GM21786 (cell line): ENCODE measurements around the gene NATD1.
"Not testable (repeated sequence)": the region's sequence is repeated elsewhere in the genome, so short reads cannot be mapped to it uniquely, and the experiment has no call there.

Experiments
- ATAC-seq: cut with Tn5 transposase; IDR thresholded peaks from one replicate; pipeline ENCODE4 v1.9.1; 2021; ENCODE audit not compliant: unreplicated experiment

The NATD1 gene

GRCh38 chr17:21194703-21195102 lies 58.5 kb downstream of the NATD1 start:
- no peak for ATAC-seq

- no peak for ATAC-seq
These were observed 59.0 kb downstream of the NATD1 start for GRCh38 chr17:21194226-21194625.

GRCh38 chr17:21193031-21193430 lies 60.2 kb downstream of the NATD1 start:
- no peak for ATAC-seq

- ATAC-seq: not testable (repeated sequence)
These were observed 60.8 kb downstream of the NATD1 start for GRCh38 chr17:21192414-21192813.

GRCh38 chr17:21191698-21192097 lies 61.5 kb downstream of the NATD1 start:
- no peak for ATAC-seq

GRCh38 chr17:21190078-21190477 lies 63.1 kb downstream of the NATD1 start:
- no peak for ATAC-seq

- ATAC-seq: no peak
These were observed 63.8 kb downstream of the NATD1 start for GRCh38 chr17:21189361-21189760.
